SK-N-SH treated with all-trans-retinoic acid at 6 μM for 48 hours (cell line): ENCODE results near the gene VSIR.

Source experiments
- ATAC-seq: fragments of 200-7000 bp; cut with Tn5 transposase; 3 replicates; pipeline ENCODE4 v1.9.1; 2020; ENCODE audit warnings: mild to moderate bottlenecking, moderate library complexity
- BACH2 ChIP-seq: fragments of 250-450 bp; sonication (Bioruptor Pico); IDR thresholded peaks from 2 replicates; pipeline ENCODE4 v1.9.0; 2021; ENCODE audit warnings: mild to moderate bottlenecking, borderline replicate concordance
- CREB5 ChIP-seq: fragments of 250-450 bp; sonication (Bioruptor Pico); IDR thresholded peaks from 2 replicates; pipeline ENCODE4 v1.5.1; 2020; ENCODE audit warnings: low read depth, mild to moderate bottlenecking, moderate library complexity
- CSDC2 ChIP-seq: fragments of 250-450 bp; sonication (Bioruptor Pico); IDR thresholded peaks from 2 replicates; pipeline ENCODE4 v1.5.0; 2020; ENCODE audit warnings: mild to moderate bottlenecking, moderate library complexity
- ESRRG ChIP-seq: fragments of 250-450 bp; sonication (Bioruptor Pico); IDR thresholded peaks from 2 replicates; pipeline ENCODE4 v1.6.1; 2021; ENCODE audit warnings: mild to moderate bottlenecking
- GLIS3 ChIP-seq: fragments of 250-450 bp; sonication (Bioruptor Pico); IDR thresholded peaks from 2 replicates; pipeline ENCODE4 v1.5.0; 2020; ENCODE audit warnings: mild to moderate bottlenecking, moderate library complexity
- ISL1 ChIP-seq: fragments of 250-450 bp; sonication (Bioruptor Pico); IDR thresholded peaks from 2 replicates; pipeline ENCODE4 v2.1.2; 2022; ENCODE audit warnings: mild to moderate bottlenecking, moderate library complexity
- OSR1 ChIP-seq: fragments of 250-450 bp; sonication (Bioruptor Pico); IDR thresholded peaks from 2 replicates; pipeline ENCODE4 v1.8.0; 2022; ENCODE audit warnings: moderate library complexity, mild to moderate bottlenecking, inconsistent platforms
- PATZ1 ChIP-seq: fragments of 250-450 bp; sonication (Bioruptor Pico); IDR thresholded peaks from 2 replicates; pipeline ENCODE4 v1.8.0; 2020; ENCODE audit warnings: mild to moderate bottlenecking, moderate library complexity, borderline replicate concordance
- POU6F1 ChIP-seq: fragments of 250-450 bp; sonication (Bioruptor Pico); IDR thresholded peaks from 2 replicates; pipeline ENCODE4 v1.8.0; 2021; ENCODE audit warnings: low read depth, mild to moderate bottlenecking, moderate library complexity, borderline replicate concordance
- PPARA ChIP-seq: fragments of 250-450 bp; sonication (Bioruptor Pico); IDR thresholded peaks from 2 replicates; pipeline ENCODE4 v1.5.0; 2020; ENCODE audit warnings: mild to moderate bottlenecking, borderline replicate concordance
- RARB ChIP-seq: fragments of 250-450 bp; sonication (Bioruptor Pico); IDR thresholded peaks from 2 replicates; pipeline ENCODE4 v1.8.0; 2021; ENCODE audit warnings: mild to moderate bottlenecking, moderate library complexity
- SNAI2 ChIP-seq: fragments of 250-450 bp; sonication (Bioruptor Pico); IDR thresholded peaks from 2 replicates; pipeline ENCODE4 v1.5.0; 2020; ENCODE audit warnings: mild to moderate bottlenecking, moderate library complexity
- TCF4 ChIP-seq: fragments of 250-450 bp; sonication (Bioruptor Pico); IDR thresholded peaks from 2 replicates; pipeline ENCODE4 v1.8.0; 2021; ENCODE audit warnings: mild to moderate bottlenecking, moderate library complexity, borderline replicate concordance
- TOX ChIP-seq: fragments of 250-450 bp; sonication (Bioruptor Pico); IDR thresholded peaks from 2 replicates; pipeline ENCODE4 v1.8.0; 2021; ENCODE audit warnings: mild to moderate bottlenecking, moderate library complexity, borderline replicate concordance
- TSHZ2 ChIP-seq: fragments of 250-450 bp; sonication (Bioruptor Pico); IDR thresholded peaks from 2 replicates; pipeline ENCODE4 v1.5.0; 2020; ENCODE audit warnings: mild to moderate bottlenecking, moderate library complexity
- ZC3H10 ChIP-seq: fragments of 250-450 bp; sonication (Bioruptor Pico); IDR thresholded peaks from 2 replicates; pipeline ENCODE4 v1.5.1; 2021; ENCODE audit warnings: mild to moderate bottlenecking, moderate library complexity
- ZNF565 ChIP-seq: fragments of 450-650 bp; formaldehyde crosslinking; conservative IDR thresholded peaks from 2 replicates; pipeline ENCODE4 v1.5.0; 2020; ENCODE audit warnings: low read depth, mild to moderate bottlenecking, moderate library complexity
- ZNF70 ChIP-seq: fragments of 450-650 bp; formaldehyde crosslinking; IDR thresholded peaks from 2 replicates; pipeline ENCODE4 v1.5.0; 2020; ENCODE audit warnings: mild to moderate bottlenecking, moderate library complexity
- ZNF8 ChIP-seq: fragments of 450-650 bp; formaldehyde crosslinking; IDR thresholded peaks from 2 replicates; pipeline ENCODE4 v1.5.0; 2020; ENCODE audit warnings: mild to moderate bottlenecking, moderate library complexity

VSIR gene

DNA sequence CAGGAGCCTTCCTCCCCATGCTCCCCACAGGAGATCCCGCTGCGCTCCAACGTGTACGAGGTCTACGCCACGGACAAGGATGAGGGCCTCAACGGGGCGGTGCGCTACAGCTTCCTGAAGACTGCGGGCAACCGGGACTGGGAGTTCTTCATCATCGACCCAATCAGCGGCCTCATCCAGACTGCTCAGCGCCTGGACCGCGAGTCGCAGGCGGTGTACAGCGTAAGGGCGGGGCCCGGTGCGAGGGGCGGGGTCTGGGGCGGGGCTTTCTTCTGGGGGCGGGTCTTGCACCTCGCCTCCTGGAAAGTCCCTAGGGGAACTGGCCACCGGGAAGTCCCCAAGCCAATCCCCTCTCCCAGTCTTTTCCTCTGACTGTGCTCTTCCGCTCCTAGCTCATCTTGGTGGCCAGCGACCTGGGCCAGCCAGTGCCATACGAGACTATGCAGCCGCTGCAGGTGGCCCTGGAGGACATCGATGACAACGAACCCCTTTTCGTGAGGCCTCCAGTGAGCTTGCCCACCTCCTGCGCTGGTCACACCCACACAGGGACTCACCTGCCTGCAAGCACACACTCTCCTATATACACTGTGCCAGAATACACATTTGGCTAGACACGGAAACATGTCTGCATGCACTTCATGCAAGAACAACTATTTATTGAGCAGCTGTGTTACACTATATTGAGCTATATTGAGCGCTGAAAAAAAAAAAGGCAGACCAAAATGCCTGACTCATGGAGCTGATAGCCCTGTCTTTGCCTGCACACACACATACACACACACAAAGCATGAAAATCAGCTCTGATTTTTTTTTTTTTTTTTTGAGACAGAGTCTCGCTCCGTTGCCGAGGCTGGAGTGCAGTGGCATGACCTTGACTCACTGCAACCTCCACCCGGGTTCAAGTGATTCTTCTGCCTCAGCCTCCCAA, 32.7 kb upstream of the VSIR start:
- TF ChIP-seq TOX (CRISPR knock-in tag) (no peak), PATZ1 (CRISPR knock-in tag) (no peak), POU6F1 (CRISPR knock-in tag) (no peak), ISL1 (CRISPR knock-in tag) (no peak), SNAI2 (no peak)
- ATAC-seq = no peak

- ATAC-seq = no peak
- TF ChIP-seq POU6F1 (CRISPR knock-in tag) = no peak
- no peak for TF ChIP-seq CSDC2 (CRISPR knock-in tag)
- no peak for TF ChIP-seq SNAI2
- no peak for TF ChIP-seq ZNF565
- no peak for TF ChIP-seq ISL1 (CRISPR knock-in tag)
- no peak for TF ChIP-seq RARB (CRISPR knock-in tag)
- TF ChIP-seq TSHZ2 (CRISPR knock-in tag) = no peak
- no peak for TF ChIP-seq GLIS3
- TF ChIP-seq ZC3H10 (CRISPR knock-in tag) = no peak
- TF ChIP-seq OSR1 = no peak
- no peak for TF ChIP-seq ESRRG (CRISPR knock-in tag)
Observed at GRCh38 chr10:71804077-71804476, 30.8 kb upstream of the VSIR start.

GRCh38 chr10:71802715-71803488, 29.6 kb upstream of the VSIR start:
- no peak for ATAC-seq
- no peak for TF ChIP-seq OSR1
- TF ChIP-seq CREB5 (CRISPR knock-in tag) = no peak
- TF ChIP-seq TCF4 = no peak
- TF ChIP-seq CSDC2 (CRISPR knock-in tag) = no peak
- no peak for TF ChIP-seq RARB (CRISPR knock-in tag)
- no peak for TF ChIP-seq TOX (CRISPR knock-in tag)
- TF ChIP-seq ZNF8 (CRISPR knock-in tag) = no peak
- TF ChIP-seq ISL1 (CRISPR knock-in tag) = no peak
- TF ChIP-seq GLIS3 = no peak
- no peak for TF ChIP-seq PATZ1 (CRISPR knock-in tag)
- no peak for TF ChIP-seq SNAI2
- TF ChIP-seq POU6F1 (CRISPR knock-in tag) = no peak
- TF ChIP-seq BACH2 (CRISPR knock-in tag) = no peak
- no peak for TF ChIP-seq ZNF70 (CRISPR knock-in tag)
- TF ChIP-seq ESRRG (CRISPR knock-in tag) = no peak
- TF ChIP-seq PPARA (CRISPR knock-in tag) = no peak
- TF ChIP-seq ZC3H10 (CRISPR knock-in tag) = no peak
